GM10248 (cell line): ENCODE measurements around the gene PDZRN3.

Experiments
- CTCF ChIA-PET: fragments of 300-600 bp; sonication (Branson Sonifier 250); formaldehyde crosslinking; extraction: SDS; loops from one replicate; lab custom pipeline; 2021; ENCODE audit warnings: antibody characterized with exemption; lab: Yijun Ruan, JAX
- POLR2A ChIA-PET: fragments of 350-650 bp; sonication (Branson Sonifier 250); formaldehyde crosslinking; extraction: SDS; loops from one replicate; lab custom pipeline; 2020; ENCODE audit warnings: antibody characterized with exemption; lab: Yijun Ruan, JAX
- DNase-seq: peaks from one replicate; pipeline ENCODE4 v3.0.0; 2012; ENCODE audit errors: extremely low spot score
- TF ChIP-seq, protein P1 (sequence below): IDR thresholded peaks from 2 replicates; pipeline ENCODE4 v1.5.1; 2012; ENCODE audit warnings: mild to moderate bottlenecking, low read depth; ENCODE audit errors: extremely low read depth, missing control alignments, control extremely low read depth

The PDZRN3 gene

DNA sequence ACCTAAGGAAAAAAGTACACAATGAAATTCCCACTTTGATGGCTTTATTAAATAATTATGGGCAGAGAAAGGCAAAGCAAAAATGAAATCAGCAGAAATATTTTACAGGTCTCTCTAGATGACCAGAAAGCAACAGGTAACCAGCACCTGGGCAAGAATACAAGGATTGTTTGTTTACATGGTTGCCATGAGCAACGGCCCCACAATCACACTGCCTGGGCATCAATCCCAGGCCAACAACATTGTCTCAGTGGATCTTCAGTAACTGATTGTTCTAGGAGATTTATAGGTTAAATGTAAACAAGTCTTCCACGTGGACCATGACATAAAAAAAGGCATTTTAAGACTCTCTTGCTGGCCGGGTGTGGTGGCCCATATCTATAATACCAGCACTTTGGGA is 82.6 kb downstream of the PDZRN3 start:
- DNase-seq: no peak
- CTCF ChIA-PET: interaction anchor here (1.7 kb wide), 1 partner anchor 34 kb away, joined by 6 read pairs; no protein-coding TSS in a partner anchor
- TF ChIP-seq, protein P1, sequence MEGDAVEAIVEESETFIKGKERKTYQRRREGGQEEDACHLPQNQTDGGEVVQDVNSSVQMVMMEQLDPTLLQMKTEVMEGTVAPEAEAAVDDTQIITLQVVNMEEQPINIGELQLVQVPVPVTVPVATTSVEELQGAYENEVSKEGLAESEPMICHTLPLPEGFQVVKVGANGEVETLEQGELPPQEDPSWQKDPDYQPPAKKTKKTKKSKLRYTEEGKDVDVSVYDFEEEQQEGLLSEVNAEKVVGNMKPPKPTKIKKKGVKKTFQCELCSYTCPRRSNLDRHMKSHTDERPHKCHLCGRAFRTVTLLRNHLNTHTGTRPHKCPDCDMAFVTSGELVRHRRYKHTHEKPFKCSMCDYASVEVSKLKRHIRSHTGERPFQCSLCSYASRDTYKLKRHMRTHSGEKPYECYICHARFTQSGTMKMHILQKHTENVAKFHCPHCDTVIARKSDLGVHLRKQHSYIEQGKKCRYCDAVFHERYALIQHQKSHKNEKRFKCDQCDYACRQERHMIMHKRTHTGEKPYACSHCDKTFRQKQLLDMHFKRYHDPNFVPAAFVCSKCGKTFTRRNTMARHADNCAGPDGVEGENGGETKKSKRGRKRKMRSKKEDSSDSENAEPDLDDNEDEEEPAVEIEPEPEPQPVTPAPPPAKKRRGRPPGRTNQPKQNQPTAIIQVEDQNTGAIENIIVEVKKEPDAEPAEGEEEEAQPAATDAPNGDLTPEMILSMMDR: no peak
- POLR2A ChIA-PET: no interaction called here

DNA sequence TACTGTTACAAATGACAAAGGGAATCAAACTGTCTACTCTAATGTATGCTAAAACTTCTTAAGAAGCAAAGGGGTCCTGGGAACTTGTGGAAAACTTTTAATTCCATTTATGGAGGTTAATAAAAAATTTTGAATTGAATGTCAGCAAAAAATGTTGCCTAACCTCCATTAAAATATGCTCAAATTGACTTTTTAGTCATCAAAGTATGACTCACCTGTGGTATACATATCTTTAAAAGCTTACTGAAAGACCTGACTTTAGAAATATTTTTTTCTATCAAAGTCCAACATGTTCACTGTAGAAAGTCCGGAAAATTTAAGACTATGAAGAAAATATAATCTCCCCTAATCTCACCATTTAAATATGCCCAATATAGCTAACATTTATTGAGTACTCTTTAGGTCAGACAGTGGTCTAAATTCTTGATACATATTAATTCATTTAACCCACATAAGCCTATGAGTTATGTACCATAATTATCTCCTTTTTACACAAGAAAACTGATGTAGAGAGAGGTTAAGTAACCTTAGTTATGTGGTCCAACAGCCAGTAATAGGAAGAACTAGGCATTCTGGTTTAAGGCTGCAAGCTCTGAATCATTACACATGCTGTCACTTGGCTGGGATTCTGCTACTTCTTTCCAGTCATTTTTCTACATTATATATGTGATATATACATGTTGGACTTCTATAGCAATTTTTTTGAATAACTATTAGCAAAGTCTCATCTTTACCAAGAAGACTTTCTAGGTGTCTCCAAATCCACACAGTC is 83.6 kb downstream of the PDZRN3 start:
- POLR2A ChIA-PET: no interaction called here
- TF ChIP-seq, protein P1: no peak
- no peak for DNase-seq
- CTCF ChIA-PET: interaction anchor here (1.7 kb wide), 1 partner anchor 33 kb away, joined by 6 read pairs; no protein-coding TSS in a partner anchor

DNA sequence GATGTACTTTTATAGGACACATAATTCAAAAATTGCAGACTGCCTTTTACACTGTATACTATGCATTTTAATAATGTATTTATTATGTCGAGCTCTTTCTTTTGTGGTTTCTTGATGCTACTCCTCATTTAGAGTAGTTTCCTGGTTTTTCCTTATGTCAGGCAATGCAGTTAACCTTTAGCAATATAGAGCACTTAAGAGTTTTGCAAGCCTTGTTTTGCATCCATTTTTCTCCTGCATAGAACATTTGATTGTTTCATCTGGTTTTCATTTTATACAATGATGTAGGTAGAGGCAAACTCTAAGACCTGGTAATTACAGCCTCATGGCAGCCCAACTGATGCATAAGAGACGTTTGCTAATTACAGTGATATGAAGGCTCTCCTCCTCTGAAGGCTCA is 86.3 kb downstream of the PDZRN3 start:
- TF ChIP-seq, protein P1: no peak
- CTCF ChIA-PET: no interaction called here
- POLR2A ChIA-PET: no interaction called here
- DNase-seq: no peak

DNA sequence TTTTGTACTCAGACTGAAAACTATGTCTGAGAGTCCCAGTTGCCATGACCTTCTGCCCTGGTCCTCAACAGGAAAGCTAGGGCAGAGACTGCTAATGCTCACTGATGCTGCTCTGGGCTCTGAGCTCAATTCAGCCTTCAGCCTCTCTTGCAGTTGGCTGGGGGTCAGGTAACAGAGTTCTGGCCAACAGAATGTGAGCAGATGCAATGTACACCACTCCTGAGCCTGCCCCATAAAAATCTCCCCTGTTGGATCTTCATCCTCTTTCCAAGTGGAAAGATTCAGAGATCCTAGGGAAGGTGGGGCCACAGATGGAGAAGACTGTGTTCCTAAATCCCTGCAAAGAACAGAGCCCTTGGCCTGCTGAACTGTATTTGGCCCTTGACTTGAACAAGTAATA is 87.8 kb downstream of the PDZRN3 start:
- ChIA-PET POLR2A (no interaction called here), CTCF (no interaction called here)
- TF ChIP-seq, protein P1: no peak
- DNase-seq: no peak

DNA sequence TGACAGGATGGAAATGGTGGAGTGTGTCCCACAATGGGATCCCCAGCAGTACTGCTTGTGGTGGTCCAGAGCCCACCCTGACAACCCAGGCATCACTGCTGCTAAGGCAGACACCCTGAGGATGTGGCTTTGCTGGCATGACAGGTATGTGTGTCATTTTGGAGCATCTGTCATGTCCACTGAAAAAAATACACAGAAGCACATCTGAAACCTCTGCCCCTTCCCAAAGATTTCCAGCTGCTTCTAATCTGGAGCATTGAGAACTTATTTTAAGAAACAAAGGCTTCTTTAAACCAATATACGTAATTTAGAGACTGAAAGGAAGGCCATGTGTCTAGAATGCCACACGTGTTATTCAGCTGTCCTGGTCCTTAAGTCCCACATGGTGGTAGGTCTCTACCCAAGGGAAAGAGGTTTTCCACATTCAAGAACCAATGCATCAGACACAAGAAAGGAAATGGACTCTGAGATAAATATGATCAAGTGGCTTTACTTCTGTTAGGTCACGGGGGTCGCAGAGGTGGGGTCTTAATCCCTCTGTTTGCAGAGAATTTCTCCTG is 88.3 kb downstream of the PDZRN3 start:
- ChIA-PET CTCF (no interaction called here), POLR2A (no interaction called here)
- DNase-seq: no peak
- TF ChIP-seq, protein P1: no peak

DNA sequence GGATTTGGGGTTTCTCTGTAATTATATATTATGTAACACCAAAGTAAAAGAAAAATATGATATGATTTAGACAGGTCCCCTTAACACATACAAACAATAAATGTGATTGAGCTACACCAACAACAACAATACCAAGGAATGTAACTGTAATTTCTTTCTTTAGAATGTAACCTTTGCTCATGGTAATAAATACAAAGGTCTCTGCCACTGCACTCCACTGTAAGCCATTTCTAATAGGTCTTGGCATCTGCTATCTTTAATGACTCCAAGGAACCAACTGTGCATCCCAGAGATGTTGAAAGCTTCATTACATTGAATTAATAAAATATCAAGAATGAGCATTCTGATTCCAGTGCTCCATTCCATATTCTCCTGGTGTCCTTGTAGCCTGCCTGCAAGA is 88.8 kb downstream of the PDZRN3 start:
- TF ChIP-seq, protein P1: no peak
- CTCF ChIA-PET: no interaction called here
- POLR2A ChIA-PET: no interaction called here
- no peak for DNase-seq
